ENCODE data around the gene KIF4A. TPM values are rescaled to one million over a fixed set of nuclear protein-coding genes. Genes with fewer than 3 reads are reported as not detected.

KIF4A gene
- total and polyA plus RNA-seq, 2 of the 13 experiments (the other 11 are each of a cell fraction or from before 2014, with no cell fraction given) = 9.4 to 28.2 TPM

- TF ChIP-seq ZBTB38 (CRISPR knock-in tag; IDR thresholded peaks at IDR 0.05) (no peak), ZNF20 (CRISPR knock-in tag; IDR thresholded peaks at IDR 0.05) (no peak), ZBTB21 (CRISPR knock-in tag; IDR thresholded peaks at IDR 0.05) (no peak), ZNF24 (IDR thresholded peaks at IDR 0.05) (no peak), CREB1 (IDR thresholded peaks at IDR 0.05) (no peak), CREB1 (CRISPR knock-in tag; IDR thresholded peaks at IDR 0.05) (no peak), SYNCRIP (IDR thresholded peaks at IDR 0.05; ENCODE audit: insufficient read depth, low read depth, low read length) (no peak), PRMT3 (CRISPR knock-in tag; IDR thresholded peaks at IDR 0.05; ENCODE audit: borderline replicate concordance, low read depth) (no peak), ZNF713 (CRISPR knock-in tag; IDR thresholded peaks at IDR 0.05) (no peak), RNF219 (CRISPR knock-in tag; IDR thresholded peaks at IDR 0.05) (no peak), ZSCAN21 (CRISPR knock-in tag; IDR thresholded peaks at IDR 0.05; ENCODE audit: borderline replicate concordance) (no peak)
- H3K4me3 ChIP-seq (replicated peaks in 1 of 3; ENCODE audit: insufficient read depth in 1 of 3, low read depth in 2 of 3, low read length in 3 of 3) = no peak overlapping the region
- CTCF ChIA-PET (ENCODE audit: low intra/inter-chr PET ratio, low total read pairs) = no interaction called here
- no peak overlapping the region for H3K9ac ChIP-seq (ENCODE audit: insufficient read depth, low read depth, low read length)
- H3K9me3 ChIP-seq (ENCODE audit: low read length) = no peaks in the 10 kb centered on the region
- H4K20me1 ChIP-seq (ENCODE audit: insufficient read depth, low read length) = no peaks in the 10 kb centered on the region
- H3K79me2 ChIP-seq (ENCODE audit: insufficient read depth, low read length) = no peaks in the 10 kb centered on the region
- in situ Hi-C loops (cut with HindIII; ENCODE audit: extremely low pct_ligation_motif_present, low pct_unique_long_range_greater_than_20kb) (no loop called here), intact Hi-C loops (cut with micrococcal nuclease; ENCODE audit: unreplicated experiment) (no loop called here)
- no peaks in the 10 kb centered on the region for H3K4me1 ChIP-seq (ENCODE audit: insufficient read depth, low read length)
- no peak for DNase-seq (ENCODE audit: low spot score)
- no peaks in the 10 kb centered on the region for H3K27me3 ChIP-seq (ENCODE audit: control insufficient read depth in 1 of 2, insufficient read depth in 2 of 2, low read length in 2 of 2)
- H3K36me3 ChIP-seq (replicated peaks in 1 of 2; ENCODE audit: control insufficient read depth in 1 of 2, insufficient read depth in 2 of 2, low read length in 2 of 2) = peaks cover 2 to 14% of the 10 kb centered on the region in 2 experiments; a peak in 3 of 5 replicates
- H2AFZ ChIP-seq (ENCODE audit: low read length) = no peak overlapping the region
- WGBS (ENCODE audit: low lambda C conversion rate) = 100% methylated on average over 3 of the region's 3 CpGs
- FAIRE-seq = no peak
- no TSS peak for BruUV-seq (replicated peaks)
- ATAC-seq = no peak
- H3K27ac ChIP-seq (ENCODE audit: extremely low read length, insufficient read depth, low read length) = no peak overlapping the region
- POLR2A ChIA-PET = no interaction called here
- H3K4me2 ChIP-seq (ENCODE audit: low read depth, low read length) = no peak overlapping the region
These were observed 11.8 kb downstream of the KIF4A start for GRCh38 chrX:70301716-70302115.

All from HepG2 (cell line).